ENCODE measurements around the gene STAB2.
"Not testable (repeated sequence)": the region's sequence is repeated elsewhere in the genome, so short reads cannot be mapped to it uniquely, and the experiment has no call there.

STAB2 gene

DNA sequence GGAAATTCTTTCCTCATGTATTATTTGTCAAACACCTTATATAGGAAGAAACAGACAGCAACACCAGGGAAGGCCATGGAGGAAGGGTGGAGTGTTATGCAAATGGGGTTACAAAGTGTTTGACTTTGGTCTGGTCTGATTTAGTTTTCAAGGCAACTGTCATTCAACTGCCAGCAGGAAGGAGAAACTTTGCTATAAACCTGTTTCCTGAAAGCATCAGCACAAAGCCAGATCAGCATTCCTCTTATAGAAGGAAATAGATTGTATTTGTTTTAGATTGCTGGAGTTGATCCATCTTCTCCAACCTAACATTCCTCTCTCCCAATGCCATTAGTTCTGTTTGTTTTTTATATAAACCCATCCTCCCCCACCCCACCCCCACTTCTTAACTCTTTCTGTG, 65.7 kb downstream of the STAB2 start:
- no peak for DNase-seq

DNA sequence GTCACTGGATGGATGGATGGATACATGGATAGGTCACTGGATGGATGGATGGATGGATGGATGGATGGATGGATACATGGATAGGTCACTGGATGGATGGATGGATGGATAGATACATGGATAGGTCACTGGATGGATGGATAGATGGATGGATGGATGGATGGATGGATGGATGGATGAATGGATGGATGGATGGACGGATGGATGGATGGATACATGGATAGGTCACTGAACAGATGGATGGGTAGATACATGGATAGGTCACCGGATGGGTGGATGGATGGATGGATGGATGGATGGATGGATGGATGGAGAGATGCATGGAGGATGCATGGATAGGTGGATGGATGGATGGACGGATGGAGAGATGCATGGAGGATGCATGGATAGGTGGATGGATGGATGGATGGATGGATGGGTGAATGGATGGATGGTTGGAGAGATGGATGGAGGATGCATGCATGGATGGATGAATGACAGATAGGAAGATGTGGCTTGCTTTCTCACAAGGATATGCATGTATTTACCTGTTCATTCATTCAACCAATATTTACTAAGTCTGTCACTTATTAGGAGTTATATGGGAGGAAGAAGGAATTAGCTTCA, 66.6 kb downstream of the STAB2 start:
- not testable (repeated sequence) for DNase-seq

DNA sequence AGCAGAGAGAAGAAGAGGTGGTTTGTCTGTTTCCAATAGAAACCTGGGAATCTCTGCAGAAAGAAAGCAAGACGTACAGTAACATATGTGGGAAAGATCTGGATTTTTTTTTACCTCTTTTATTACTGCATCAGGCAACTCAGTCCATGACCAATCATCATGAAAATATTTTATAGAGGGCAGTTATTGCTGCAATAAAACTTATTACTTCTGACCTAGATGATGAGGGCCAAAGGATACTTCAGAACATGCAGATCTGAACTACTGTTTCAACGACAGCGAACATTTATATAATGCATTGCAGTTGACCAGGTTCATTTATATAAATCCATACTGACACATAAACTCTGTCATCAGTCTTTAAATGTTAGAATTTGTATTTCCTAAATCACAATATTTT, 67.7 kb downstream of the STAB2 start:
- no peak for DNase-seq

DNA sequence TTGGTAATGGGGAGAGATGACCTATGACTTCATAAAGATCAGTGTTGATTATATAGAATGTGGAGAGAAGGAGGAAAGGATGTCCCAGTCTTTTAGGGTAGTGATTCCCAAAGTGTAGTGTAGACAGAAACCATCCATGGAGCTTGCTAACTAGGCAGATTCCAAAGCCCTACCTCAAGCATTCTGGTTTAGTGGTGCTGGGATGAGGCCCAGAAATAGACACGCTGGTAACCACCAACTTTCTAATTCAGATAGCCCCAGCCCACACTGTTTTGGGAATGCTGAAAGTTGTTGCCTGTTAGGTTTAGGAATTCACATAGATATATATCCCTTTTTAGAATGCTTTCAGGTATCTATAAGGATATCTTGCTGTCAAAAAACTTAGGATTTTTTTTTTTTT, 69.2 kb downstream of the STAB2 start:
- DNase-seq: no peak

DNA sequence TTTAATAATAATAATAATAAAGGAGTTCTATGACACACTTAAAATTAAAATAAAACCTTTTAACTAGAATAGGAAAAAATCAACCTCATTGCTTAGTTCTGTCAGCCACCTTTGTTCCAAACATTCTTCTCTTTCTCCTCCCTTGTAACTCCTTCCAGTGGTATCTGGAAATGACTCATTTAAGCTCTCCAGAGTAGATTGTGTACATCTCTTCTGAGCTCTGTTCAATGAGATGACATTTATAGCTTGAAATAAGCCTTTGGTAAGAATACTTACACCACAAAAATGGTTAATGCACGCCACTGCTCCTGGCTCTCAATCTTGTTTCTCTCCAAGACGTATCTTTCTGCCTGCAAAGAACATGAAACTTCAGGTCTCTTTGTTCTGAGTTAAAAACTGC, 70.3 kb downstream of the STAB2 start:
- DNase-seq: no peak

DNA sequence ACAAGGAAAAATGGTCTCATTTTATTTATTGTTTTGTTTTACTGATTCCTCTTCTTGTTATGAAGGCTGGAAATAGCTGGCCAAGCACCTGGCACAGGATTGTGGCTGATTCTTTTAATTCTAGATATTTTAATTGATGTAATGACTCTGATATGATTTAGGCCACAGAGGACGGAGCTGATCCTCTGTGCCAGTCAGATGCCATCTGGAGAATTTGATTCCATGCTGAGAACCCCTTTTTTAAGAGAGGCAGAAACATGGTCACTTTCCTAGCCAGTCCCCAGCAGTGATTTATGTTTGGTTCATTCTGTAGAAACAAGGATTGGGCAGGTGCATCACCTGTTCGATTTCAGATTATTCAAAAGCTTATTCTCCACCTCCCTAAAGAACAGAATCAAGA, 77.6 kb downstream of the STAB2 start:
- no peak for DNase-seq

DNA sequence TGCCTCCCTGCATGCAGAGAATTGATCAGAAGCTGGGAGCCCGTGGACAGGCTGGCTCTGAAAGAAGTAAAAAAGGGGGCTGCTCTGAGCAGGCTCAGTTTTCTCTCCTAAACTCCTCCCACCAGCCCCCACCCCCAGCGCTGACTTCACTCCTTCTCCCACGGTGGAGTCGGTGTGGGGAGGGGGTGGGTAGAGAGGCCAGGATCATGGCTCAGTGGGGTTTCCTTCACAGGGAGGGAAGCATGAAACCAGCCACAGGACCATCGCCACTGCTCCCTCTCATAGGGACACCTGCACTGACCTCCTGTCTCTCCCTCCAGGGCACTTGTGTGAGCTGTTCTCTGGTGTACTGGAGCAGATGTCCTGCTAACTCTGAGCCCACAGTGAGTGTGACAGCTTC, 78.9 kb downstream of the STAB2 start:
- DNase-seq: no peak

DNA sequence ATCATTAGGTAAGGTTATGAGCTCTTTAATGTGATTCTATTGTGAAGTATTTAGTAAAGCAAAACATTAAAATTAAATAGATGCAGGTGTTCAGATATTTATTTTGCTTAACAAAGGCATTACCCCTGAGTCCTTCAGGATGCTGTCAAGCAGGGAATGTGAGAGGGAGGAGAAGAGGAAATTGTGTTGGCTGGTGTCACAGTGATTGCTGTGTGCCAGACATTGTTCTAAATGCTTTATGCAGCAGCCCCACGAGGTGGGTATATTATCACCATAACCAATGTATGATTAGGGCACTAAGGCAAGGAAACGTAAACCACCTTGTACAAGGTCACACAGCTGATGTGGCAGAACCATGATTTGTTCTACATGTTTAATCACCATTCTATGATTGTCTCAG, 80.1 kb downstream of the STAB2 start:
- no peak for DNase-seq

DNA sequence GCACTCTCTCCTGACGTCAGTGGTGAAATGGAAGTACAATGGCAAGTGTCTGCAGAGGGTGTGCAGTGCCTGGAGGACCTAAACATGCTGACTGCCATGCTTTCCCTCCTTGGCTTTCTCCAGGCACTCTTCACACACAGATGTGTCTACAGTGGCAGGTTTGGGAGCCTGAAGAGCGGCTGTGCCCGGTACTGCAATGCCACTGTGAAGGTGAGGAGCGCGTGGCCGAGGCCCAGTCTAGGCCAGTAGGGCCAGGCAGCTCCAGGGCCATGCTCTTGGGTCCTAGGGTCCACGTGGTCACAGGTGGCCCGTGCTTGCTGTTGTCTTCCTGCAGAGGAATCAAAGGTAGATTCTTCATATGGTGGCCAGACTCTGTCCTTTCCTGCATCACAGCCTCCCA, 81.4 kb downstream of the STAB2 start:
- no peak for DNase-seq

DNA sequence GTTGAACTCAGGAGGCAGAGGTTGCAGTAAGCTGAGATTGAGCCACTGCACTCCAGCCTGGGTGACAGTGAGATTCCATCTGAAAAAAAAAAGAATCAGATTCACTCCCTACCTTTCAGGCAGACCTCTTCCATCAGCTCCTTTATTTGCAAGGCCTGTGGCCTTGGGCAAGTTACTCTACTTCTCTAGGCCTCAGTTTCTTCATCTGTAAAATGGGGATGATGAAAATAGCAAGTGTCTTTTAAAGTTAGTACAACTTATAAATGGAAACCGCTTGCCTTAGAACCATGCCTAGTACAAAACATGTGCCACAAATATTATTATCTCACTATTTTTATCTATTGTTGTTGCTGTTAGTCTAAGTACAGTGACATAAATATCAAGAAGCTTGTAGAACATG, 84.3 kb downstream of the STAB2 start:
- DNase-seq: no peak

DNA sequence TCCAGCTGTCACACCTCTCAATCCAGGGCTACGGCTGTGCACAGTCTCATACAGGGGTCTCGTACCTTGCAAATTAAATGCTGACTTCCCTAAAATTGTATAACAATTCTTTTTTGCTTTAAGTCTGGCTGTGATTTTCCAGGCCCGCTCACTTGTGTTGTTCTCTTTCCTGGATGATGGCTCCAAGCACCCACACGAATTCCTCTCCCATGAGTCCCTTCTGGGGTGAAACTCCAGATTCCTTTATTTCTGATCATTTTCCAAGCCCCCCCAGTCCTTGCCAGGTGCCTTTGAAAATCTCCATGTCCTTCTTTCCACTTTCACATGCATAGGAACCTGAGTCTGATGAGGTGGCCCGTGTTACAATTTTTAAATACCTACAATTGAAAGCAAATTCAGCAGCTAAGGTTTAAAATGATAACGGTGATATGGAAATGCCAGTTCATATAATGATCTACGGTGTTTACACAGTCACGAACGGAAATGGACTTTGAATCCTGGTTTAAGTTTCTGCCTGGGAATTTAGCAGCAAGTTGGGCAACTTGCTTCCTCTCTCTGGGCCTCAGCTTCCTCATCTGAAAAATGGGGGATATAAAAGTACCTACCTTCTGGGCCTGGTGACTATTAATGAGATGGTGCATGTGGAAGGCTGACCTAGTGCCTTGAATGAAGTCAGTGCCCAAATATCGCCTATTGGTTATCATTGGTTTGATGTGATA, 85.5 kb downstream of the STAB2 start:
- DNase-seq: no peak

DNA sequence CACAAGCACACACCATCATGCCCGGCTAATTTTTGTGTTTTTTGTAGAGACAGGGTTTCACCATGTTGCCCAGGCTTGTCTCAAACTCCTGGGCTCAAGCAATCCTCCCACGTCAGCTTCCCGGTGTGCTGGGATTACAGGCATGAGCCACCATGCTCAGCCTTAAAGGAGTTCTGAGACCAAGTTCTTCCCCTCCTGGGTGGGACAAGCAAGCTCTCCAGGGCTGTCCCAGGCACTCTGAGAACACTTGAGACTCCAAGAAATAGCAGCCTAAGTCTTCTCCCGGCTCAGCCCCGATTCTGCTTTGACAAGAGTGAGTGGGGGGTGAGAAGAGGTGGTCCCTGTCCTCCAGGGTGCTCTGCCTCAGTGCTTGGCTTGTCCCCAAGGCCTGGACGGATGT, 86.4 kb downstream of the STAB2 start:
- no peak for DNase-seq

DNA sequence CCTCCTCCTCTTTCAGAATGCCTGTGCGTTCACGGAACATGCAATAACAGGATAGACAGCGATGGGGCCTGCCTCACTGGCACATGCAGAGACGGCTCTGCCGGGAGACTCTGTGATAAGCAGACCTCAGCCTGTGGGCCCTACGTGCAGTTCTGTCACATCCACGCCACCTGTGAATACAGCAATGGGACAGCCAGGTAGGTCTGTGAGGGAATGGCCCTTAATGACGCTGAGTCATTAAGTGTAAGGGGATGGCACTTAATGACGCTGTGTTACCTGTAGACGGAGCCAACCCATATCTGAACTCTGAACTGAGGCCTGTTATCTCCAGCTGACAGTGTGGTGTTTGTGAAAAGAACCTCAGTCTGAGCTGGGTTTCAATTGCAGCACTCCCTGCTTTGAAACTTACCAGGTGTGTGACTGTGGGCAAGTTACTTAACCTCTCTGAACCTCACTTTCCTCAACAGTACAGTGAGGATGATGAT, 86.9 kb downstream of the STAB2 start:
- no peak for DNase-seq

DNA sequence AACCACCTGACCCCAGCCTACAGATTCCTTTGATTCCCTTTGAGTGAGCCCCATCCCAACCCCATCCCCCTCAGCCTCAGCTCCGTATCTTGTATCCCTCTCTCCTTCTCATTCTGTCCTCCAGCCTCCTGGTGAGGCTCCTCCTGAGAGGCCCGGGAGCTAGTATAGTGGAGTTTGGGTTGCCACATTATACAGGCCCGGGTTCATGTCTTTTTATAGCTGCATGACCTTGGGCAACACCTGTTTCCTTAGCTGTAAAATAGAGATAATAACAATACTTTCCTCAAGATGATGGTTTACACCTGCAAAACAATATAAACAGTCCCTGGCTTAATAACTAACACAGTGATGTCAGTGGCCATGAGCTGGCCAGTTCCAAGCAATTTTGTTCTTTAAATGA, 89.8 kb downstream of the STAB2 start:
- no peak for DNase-seq

DNA sequence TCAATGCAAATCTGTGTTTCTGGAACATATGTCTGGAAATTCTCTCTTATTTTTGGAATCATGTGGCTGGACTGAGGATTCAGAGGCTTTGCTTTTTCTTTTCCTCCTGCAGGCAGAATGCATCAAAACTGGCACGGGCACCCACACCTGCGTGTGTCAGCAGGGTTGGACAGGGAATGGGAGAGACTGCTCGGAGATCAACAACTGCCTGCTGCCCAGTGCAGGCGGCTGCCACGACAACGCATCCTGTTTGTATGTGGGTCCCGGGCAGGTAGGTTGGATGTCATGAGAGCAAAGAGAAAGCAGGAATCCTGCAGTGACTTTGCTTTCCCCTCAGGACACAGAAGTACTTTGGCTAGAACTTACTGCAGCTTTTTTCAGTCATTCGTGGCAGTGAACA, 90.3 kb downstream of the STAB2 start:
- DNase-seq: no peak

DNA sequence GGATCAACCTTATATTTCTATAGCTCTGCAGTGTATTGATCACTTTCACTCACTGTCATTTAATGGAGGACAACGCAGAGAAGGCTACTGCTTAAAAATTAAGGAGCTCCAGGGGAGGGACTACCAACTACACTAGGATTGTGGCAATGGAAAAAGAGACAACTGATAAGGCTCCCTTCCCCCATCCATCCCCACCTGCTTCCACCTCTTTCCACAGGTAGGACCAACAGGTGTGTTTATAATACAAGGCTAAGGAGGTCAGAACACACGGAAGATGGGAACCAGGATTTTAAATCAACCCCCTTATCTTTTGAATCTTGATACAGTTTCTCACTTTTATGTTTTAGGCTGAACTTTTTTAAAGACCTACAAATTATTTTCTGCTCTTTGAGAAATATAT, 90.8 kb downstream of the STAB2 start:
- DNase-seq: no peak

DNA sequence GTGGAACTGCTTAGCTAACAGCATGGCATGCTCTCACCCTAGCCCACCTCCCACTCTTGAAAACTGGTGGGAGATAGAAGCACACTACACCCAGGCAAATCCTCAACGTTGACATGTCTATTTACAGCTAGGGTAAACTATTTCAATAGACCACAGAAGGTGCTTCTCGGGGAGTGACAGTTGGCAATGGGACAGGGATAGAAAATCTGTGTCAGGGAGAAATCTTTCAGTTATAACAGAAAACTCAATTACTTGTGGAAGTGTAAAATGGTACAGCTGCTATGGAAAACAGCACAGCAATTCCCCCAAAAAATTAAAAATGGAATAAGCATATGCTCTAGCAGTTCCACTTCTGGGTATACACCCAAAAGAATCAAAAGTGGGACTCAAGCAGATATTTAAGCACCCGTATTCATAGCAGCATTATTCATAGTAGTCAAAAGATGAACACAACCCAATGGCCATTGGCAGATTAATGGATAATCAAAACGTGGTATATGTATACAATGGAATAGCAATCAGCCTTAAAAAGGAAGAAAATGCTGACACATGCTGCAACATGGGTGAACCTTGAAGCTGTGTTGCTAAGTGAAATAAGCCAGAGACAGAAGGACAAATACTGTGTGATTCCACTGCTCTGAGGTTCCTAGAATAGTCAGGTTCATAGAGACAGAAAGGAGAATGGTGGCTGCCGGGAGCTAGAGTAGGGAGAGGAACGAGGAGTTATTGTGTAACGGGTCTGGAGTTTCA, 92.5 kb downstream of the STAB2 start:
- DNase-seq: no peak

DNA sequence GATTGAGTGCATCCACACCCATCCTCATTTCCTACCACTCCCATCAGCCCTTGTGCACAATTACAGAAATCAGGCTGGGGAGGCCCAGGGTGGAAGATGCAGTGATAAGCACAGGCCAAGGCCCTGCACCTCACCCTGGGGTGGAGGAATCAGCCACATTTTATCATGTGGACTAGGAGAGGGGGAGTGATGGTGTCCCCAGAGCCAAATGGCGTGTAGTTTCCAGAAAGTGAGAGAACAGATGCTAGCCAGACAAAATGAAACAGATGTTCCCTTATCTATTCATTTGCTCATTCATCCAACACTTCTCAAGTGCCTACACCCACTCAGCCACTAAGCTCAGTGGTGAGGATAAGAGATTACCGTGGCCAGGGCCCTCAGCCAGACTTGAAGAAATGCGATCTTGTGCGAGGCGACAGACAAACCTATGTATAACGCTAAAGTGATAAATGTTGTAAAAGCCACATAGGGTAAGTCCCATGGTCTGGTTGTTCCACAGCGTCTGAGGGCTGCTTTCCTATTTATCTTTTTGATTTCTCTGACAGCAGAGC, 93.6 kb downstream of the STAB2 start:
- DNase-seq: no peak

DNA sequence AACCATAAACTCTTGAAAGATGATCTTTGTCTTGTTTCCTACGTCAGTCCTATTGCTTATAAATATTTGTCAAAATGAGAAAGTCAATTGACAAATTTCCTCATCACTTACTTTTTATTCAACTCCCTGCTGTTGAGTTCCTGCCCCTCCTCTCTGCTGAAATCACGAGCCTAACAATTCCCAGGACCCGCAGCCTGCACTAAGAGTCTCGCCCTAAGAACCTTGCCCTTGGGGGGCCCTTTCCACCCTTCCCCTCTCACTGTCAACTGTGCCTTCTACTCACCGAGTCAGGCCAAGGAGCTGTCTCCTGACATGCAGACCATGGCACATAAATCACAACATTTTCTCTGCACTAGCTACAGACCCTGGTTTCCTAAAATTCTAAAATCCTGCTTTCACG, 99.0 kb downstream of the STAB2 start:
- DNase-seq: no peak

DNA sequence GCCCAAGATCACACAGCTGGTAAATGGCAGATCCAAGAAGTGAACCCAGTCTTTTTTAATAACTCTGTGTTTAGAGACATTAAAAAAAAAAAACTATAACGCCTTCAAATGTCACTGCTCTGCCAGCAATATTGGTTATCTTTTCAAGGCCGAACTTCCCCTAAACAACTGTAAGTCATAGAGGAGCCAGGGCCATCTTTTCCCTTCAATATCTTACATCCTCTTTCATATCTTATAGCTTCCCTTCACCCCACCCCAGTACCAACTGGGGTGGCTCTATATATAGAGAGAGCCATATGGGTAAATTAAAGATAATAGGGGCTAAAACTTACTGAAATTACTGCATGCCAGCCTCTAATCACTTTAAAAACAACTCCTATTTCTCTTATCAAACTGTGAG, 100.2 kb downstream of the STAB2 start:
- DNase-seq: peak; percentile 9 to 10

DNA sequence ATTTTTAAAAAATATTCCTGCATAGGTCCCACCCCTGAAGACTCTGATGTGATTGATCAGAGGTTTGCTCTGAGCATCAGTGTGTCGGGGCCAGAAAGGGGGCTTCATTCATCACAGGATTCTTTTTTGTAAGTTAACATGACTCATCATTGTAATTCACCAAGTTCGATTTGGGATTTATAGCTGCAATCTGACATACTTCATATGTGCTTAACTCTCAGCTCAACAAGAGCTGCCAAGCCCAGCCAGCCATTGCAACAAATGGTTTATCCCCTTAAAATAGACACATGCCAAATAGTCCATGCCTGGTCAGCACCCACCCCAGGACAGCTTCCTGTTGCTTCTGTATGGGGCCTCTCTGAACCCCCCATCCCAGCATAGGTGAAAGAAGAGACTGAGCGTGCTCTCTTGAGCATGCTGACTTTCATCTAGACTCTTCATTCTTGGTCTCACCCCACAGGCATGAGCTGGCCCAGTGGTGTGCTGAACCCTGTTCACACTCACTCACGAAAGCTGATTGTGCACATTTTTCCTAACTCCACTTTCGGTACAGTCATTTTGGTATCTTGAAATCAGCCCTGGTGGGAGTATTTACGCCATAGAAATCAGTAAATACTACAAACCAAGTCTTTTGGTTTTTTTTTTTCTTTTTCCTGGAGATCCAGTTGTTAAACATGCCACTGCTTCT, 101.4 kb downstream of the STAB2 start:
- no peak for DNase-seq

DNA sequence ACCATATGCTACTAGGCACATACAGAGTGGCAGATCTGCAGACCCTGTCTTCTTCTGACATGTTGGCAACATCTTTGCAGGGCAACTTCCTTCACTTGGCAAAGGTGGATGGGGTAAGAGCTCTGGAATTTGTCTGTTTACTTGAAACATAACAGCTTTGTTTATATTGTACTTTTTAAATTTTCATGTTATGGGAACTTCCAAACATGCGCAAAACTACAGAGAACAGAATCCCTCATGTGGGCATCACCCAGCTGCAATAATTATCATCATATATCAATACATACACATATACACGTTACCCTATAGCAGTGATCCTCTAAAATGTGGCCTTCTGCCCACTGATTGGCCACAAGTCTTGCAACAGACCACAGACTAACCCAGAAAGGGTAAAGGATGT, 103.4 kb downstream of the STAB2 start:
- DNase-seq: peak; percentile 57 to 65

DNA sequence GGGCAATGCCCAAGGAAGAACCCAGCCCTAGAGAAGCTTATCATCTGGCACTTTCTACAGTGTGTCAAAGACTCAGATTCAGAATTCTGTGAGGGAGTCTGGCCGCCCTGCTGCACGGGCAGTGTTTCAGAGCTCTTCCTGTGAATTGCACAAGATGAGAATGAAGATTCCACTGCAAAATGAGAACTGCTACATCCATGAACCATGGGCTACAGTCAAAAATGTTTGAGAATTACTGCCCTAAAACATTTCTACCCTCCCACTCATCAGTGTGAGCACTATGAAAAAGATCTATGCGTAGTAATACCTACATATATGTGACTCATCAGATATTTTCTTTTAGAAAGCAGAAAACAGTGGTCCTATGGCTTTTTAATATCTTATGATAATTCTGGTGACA, 104.0 kb downstream of the STAB2 start:
- peak; percentile 37 to 68 for DNase-seq

Measured in inflammatory macrophage treated with lipopolysaccharide for 1 hour (primary cell).